Right lung (tissue), 5 donors: ENCODE data around the gene PLEKHH1. TPM values are rescaled to one million over a fixed set of nuclear protein-coding genes. Genes with fewer than 3 reads are reported as not detected.

ENCODE experiments used
- DNase-seq, 2 donors: peaks; one replicate each; pipeline ENCODE4 v3.0.0-alpha.2; 2013
- polyA plus RNA-seq, 5 donors: library from polyadenylated mRNA; unstranded; fragments of 120-200 nt; gene quantifications; one replicate each; pipeline versions ENCODE4 v1.2.1 to v1.2.3, GENCODE V29; 2013; ENCODE audit warnings: inconsistent platforms in 1 of 5, low replicate concordance in 1 of 5; ENCODE audit not compliant: insufficient read length in 5 of 5, insufficient read depth in 1 of 5

The PLEKHH1 gene
- polyA plus RNA-seq, 5 donors = 8.5 to 17.0 (median 11.9) TPM

DNA sequence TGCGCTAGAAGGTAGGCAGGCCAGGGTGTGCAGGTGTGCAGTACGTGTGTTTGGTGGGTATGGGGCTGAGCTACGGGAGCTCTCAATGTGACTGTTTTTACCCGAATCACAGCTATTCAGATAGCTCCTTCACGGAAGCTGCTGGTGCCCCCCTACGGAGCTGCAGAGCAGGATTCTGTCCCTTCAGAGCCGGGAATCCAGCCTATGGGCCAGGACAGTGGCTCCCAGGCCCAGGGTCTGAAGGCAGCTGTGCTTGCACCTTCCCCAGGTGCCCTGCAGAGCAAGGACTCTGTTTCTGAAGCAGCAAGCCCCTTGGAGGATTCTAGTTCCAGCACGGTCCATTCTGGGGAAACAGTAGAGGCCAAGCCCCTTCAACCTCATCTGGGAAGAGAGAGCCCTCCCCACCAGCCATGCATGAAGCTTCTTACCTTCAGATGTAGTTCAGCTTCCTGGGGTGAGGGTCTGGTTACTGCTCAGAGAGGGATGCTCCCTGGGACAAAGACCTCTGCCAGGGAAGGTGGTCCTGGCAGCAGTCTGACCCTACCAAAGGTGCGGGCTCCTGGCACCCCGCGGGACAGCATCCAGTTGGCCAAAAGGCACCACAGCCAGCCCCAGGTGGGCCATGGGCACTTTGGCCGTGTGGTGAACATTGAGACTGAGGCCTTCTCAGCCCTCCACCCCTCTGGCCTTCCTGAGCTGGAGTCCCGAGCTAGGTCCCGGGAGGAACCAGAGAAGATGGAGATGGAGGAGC lies 29.1 kb downstream of the PLEKHH1 start:
- no peak for DNase-seq

DNA sequence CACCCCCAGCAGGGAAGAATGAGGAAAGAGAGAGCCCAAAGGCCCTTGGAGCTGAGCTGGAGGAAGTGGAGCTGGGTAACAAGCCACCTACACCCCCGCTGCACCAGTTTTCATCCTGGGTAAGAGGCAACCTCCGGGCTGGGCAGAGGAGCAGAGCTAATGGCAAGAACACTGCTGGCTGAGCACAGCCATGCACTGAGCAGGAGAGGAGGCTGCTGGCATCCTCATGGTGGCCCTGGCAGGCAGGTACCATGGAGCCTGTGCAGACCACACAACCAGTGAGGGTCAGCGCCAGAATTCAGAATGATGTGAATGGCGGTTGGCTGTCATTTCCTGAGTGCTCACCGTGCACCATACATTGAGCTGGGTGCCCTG lies 29.7 kb downstream of the PLEKHH1 start:
- DNase-seq = no peak

DNA sequence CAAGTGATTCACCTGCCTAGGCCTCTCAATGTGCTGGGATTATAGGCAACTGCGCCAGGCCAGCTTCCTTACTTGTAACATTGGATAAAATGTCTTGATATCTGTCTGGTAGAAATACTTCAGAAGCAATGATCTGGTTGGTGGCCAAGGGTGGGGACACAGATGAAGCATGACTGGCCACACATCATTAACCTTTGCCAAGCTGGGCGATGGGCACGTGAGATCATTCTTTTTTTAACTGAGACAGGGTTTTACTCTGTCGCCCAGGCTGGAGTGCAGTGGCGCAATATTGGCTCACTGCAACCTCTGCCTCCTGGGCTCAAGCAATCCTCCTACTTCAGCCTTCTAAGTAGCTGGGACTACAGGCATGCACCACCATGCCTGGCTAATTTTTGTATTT lies 31.1 kb downstream of the PLEKHH1 start:
- DNase-seq = no peak

DNA sequence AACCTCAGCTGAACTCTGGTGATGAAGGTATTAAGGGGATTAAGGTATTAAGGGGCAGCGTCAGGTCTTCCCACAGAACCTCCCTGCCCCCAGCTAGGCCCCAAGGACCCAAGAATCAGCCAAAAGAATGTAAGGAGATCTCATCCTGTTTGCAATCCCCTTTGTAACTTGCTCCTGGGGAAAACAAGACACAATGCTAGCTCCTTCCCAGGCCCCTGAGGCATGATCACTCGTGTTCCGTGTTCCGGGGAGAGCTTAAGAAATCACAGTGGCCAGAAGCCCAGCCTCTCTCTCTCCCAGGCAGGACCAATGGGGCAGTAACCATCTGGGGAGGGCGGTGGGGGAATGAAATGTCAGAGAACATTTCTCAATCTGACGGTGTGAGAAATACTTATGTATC lies 33.8 kb downstream of the PLEKHH1 start:
- DNase-seq = no peak

DNA sequence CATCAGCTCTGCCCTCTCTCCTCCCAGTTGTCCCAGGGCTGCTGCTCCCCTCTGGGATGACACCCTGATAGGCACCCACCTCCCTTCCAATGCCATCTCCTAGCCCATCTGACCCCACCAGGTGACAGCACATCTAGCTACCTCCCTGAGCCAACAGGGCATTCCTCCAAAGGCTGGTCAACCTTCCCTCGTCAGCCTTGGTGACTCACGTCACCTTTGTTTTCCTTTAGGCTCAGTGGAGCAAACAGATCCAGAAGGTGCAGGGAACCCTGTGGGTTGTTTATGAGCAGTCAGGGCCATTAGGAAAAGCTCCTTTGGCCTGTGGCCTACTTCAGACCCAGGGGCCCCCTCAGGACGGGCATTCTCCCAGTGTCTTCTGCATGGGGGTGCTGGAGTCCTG lies 34.6 kb downstream of the PLEKHH1 start:
- DNase-seq = no peak

DNA sequence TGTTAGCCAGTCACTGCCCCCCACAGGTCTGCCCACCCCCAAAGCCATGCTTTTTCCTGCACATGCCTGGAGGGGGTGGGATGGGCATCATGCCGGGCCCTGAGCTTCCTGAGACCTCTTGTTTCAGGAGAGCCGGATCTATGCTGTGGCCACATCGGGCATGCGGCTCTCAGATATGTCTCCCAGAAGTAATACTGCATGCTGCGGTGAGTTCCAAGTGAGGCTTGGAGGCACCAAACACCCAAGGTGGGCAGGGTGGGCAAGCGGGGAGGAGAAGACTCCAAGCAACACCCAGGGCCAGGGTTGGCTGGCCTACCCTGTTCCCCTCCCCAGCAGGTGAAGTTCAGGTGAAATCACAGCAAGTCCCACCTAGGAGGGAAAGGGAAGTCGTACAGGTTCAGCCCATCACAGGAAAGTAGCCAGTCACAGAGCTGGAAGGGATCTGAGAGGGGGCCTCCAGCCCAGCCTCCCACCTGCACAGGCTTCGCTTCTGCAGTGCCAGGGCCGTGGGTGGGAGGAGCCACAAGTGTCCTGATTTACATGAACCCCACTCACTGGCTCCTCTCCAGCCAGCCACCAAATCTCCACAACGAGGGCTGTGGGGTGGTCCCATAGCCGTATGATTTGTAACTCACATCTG lies 36.0 kb downstream of the PLEKHH1 start:
- no peak for DNase-seq

DNA sequence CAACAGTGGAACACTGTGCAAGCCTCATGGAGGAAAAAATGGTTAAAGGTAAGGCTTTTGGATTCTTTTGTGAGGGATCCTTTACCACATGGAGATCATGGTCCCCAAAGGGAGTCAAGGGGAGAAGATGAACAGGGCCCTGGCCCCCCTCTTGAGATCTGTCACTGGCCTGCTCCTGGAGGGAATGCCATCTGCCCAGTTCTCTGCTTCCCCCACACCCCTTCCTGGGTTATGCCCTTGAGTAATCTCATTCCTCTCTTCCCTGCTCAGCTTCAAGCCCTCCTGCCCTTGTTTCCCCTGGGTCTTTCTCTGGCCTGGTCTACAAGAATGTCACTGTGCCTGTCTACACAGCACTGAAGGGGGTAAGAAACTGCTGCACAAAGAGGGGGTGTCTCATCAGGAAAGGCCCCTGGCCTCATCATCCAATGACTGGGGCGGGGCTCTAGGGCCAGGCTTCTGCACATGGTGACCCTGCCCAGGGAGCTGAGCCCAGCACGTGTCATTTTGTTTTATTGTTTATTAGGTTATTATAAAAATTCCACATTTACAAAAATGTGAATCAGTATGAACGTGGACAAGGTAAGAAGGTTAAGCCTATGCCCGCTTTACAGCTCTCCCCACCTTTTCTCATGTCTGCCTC lies 36.7 kb downstream of the PLEKHH1 start:
- DNase-seq = no peak

DNA sequence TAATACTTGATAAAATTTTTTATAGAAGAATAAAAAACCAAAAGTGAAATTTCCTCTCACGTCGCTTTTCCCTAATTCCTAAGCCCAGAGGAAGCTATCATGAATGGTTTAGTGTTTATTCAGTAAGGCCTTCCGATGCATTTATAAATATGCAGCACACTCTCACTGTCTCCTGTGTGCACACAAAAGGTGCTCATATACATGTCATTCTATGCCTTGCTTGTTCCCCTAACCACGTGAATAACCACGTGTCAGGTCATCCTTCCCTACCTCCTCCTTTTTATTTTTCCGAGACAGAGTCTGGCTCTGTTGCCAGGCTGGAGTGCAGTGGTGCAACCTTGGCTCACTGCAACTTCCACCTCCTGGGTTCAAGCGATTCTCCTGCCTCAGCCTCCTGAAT lies 37.4 kb downstream of the PLEKHH1 start:
- no peak for DNase-seq

DNA sequence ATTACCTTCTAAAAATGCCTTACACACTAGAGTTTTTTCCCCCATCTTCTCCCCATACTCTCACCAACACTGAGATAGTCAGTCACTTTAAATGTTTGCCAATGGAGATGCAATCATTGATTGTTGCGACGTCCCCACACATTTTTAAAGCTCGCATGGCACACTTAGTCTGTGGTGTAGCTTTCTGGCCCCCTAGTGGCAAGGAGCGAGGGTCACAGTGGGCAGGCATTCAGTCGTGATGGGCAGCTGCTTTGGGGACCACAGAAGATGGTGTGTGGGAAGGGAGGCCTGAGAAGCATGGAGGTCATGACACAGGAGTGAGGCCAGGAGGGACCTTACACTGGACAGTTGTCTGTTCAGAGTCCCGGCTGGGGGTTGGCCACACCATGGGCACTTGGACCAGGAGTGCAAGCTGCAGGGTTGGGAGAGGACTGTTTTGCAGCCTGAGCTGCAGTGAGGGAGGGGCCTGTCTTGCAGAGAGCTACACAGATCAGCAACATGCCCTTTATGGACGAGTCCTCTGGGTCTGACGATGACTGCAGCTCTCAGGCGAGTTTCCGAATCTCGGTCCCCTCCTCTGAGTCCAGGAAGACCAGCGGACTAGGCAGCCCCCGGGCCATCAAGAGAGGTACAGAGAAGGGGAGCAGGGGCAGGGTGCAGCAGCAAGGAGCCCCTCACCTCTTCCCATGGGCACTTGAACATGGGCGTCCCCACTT lies 38.3 kb downstream of the PLEKHH1 start:
- peak; percentile 30 to 42 for DNase-seq

DNA sequence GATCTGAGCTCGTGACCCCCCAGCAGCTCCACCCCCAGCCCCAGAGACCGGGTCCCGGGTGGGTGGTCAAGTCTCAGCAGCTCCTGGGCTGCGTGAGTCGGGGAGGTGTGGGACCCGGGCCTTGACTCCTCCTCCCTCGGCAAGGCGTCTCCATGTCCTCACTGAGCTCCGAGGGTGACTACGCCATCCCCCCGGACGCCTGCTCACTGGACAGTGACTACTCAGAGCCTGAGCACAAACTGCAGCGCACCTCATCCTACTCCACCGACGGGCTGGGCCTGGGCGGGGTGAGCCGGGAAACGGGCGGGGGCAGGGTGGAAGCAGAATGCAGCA lies 38.9 kb downstream of the PLEKHH1 start:
- no peak for DNase-seq

DNA sequence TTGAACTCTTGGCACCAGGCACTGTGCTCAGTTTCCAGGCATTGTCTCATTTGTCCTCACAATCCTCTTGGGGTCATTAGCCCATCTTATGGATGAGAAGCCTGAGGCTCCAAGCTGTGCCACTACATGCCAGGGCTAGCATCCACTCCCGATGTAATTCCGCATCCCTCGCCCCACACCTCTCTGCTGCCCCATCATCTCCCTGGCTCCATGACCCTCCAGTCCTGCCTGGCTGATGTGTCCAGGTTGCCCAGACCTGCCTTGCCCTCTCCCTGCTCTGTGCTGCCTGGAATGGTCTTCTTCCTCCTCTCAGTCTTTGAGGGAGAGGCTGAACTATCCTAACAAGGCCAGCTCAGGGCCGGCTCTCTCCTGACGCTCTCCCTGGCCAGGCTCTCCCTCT lies 39.5 kb downstream of the PLEKHH1 start:
- DNase-seq = no peak

DNA sequence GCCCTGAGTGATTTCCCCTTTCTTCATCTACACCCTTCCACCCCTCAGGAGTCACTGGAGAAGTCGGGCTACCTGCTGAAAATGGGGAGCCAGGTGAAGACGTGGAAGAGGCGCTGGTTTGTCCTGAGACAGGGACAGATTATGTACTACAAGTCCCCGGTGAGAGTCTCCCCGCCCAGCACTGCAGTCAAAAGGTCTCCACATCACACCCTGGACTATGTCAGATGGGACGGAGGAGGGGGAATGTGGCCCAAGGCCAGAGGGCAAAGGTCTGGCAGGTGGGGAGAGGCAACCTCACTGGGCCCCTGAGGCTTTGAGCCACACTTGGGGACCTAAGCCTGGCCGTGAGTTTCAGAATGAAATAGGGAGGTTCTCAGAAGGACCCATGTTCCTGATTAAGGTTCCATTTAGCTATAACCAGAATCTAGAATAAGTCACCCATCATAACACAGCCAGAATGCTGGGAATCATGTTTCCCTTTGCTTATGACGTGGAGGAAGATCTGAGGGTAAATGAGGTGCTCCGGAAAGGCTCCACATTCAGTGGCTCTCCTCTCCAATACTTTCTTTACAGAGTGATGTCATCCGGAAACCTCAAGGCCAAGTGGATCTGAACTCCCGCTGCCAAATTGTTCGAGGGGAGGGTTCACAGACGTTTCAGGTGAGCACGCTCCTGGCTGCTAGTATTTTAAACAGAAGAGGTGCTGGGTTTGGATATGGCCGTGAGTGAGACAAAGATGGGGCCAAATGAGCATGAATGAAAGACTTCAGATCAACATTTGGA lies 40.3 kb downstream of the PLEKHH1 start:
- DNase-seq = no peak

DNA sequence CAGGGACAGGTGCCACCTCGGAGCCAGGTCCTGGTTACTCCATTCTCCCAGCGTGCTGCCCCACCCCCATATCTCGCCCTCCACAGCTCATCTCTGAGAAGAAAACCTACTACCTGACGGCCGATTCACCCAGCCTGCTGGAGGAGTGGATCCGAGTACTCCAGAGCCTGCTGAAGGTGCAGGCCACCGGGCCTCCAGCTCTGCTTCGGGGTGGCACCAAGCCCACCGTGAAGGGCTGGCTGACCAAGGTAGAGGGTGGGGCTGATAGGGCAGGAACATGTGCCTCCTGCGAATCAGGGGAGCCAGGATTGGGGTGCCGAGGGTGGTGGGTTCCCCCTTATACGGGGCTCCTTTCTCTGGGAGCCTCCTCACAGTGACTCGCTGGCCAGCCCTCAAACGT lies 41.1 kb downstream of the PLEKHH1 start:
- DNase-seq = no peak

DNA sequence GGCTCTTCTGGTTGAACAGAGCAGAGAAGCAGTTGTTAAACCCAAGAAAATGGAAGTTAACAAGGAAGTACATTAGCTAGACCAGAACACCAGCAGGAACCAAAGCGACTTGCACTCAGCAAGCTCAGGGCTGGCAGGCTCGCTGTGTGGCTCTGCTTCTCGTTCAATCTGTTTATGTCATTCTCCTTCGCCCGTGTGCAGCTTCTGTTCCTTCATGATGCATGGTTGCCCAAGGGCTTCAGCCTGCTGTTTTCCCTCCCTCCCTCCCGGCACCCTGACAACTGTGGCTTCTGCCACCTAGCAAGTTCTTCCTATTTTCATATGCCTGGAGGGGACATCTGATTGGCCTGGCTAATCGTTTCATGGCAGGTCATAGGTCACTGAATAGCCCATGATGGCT lies 41.7 kb downstream of the PLEKHH1 start:
- no peak for DNase-seq

DNA sequence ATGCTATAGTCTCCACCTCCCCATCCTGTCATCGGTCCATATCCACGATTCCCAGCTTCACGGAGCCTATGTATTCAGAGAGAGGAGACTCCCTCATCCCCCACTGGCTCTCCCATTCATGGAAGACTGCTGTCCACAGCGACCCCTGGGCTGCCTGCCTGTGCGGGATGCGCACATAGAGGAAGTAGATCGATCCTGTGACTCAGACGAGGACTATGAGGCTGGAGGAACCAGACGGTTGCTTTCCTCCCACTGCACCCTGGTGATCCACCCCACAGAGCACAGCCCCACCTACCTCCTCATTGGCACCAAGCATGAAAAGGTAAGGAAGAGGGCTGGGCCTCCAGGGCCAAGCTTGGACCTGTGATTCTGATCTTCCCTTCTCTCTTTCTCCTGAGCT lies 42.6 kb downstream of the PLEKHH1 start:
- DNase-seq = no peak

DNA sequence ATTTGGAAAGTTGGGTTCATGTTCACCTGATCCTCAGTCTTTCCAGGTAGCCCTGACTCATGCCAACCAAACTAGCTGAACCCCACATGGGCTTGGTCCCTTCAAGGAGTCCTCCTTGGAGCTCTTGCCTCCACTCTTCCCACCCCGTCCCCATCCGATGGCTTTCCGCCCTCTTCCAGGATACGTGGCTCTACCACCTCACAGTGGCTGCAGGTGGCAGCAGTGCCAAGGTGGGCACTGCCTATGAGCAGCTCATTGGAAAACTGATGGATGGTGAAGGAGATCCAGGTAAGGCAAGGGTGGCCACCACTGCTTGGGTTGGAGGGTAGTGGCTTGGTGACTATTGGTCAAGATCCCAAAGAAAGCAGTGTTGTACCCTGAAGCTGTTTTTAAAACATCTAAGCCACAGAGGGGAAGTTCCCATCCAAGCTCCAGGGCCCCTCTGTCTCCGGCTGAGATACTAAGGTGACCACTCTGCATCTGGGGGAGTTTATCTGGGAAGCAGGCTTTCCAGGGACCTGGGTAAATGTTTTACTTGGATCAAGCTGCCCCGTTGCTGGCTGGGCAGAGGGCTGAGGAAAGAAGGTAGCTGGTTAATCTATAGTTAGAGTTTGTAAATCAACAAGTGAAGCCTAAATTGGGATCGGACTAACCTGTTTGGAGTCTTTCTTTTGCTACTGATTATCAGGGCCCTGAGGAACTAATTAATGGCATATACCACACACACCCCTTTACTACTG lies 43.3 kb downstream of the PLEKHH1 start:
- DNase-seq = no peak

DNA sequence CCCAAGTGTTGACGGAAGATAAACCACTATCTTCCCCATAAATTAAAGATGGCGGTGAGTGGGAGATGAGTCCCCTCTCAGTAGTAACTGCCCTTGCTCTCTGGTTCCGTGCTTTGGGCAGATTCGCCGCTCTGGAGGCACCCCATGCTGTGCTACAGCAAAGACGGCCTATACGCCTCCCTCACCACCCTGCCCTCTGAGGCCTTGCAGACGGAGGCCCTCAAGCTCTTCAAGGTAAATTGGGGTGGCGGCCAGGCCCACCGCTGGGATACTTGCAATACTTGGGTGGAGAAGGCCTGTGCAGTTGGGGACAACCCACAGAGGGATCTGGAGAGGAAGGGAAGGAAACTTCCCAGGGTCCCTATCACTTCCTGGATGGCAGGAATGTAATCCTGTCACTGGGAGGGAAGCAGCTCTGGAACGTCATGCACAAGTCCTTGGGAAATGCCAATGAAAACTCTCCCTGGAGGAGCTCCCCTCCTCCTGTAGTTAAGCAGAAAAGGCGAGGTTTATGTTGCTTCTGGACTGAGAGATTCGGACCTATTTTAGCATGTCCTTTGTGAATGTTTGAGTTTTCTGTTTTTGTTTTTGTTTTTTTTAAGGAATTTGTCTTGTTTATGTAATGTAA lies 44.2 kb downstream of the PLEKHH1 start:
- no peak for DNase-seq

DNA sequence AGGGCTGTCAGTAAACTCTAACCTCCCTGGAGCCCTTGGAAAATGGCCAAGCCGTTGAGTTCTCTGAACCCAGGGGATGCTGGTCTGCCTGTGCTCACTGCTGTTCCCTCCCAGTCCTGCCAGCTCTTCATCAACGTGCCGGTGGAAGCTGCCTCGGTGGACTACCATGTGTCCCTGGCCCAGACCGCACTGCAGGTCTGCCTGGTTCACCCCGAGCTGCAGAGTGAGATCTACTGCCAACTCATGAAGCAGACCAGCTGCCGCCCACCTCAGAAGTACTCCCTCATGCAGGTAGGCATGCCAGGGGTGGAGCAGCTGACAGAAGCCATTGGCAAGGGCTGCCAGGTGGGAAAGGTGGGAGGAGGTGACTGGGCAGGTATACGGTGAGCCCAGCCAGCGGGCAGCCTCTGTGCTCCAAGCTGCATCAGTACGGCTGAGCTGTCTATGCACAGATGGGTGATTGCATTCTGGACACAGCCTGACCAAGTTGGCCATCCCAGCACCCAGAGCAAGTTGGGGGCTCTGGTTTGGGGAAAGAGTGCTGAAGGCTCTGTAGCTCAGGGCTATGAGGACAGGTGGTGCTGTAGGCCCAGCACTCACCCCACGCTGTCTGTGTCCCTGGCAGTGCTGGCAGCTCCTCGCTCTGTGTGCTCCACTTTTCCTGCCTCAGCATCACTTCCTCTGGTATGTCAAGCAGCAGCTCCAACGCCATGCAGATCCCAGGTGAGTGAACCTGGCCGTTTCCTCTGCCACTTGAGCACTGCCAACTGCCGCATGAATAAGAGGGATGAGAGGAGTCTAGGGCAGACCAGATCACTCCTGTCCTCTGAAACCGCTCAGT lies 45.0 kb downstream of the PLEKHH1 start:
- no peak for DNase-seq

DNA sequence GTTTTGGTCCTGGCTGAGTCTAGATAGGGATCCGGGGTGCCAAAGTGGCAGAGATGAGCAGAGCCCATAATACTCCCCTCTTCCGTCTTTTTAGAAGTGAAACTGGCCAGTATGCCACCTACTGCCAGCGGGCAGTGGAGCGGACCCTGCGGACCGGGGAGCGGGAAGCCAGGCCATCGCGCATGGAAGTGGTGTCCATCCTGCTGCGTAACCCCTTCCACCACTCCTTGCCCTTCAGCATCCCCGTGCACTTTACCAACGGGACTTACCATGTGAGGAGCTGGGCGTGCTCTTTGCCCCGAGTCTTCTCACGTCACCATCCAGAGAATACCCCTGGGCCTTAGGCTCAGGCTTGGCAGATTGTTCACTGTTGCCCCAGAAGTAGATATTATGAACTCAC lies 46.0 kb downstream of the PLEKHH1 start:
- DNase-seq = no peak

DNA sequence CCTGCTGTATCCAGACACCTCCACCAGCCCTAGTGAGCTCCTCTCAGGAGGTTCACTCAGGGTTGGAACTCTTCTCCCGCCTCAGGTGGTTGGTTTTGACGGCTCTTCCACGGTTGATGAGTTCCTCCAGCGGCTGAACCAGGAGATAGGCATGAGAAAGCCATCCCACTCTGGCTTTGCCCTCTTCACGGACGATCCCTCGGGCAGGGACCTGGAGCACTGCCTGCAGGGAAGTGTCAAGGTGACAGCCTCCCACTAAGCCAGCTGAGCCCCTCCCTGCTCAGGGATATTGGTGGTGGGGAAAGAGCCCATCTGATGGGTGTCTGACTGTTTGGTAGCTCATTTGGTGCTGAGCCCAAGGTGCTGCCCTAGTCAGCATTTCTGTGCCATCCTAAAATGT lies 46.5 kb downstream of the PLEKHH1 start:
- DNase-seq = no peak
